SK-N-SH (cell line): ENCODE data around the gene CYSTM1. TPM values are rescaled to one million over a fixed set of nuclear protein-coding genes. Genes with fewer than 3 reads are reported as not detected.

ENCODE experiments used
- CTCF ChIA-PET: fragments of 300-600, 350-600 bp; formaldehyde crosslinking; extraction: SDS; loops from one replicate; lab custom pipeline; 2021; lab: Yijun Ruan, JAX
- POLR2A ChIA-PET: fragments of 350-600 bp; sonication (Branson Sonifier 250); formaldehyde crosslinking; extraction: SDS; loops from one replicate; lab custom pipeline; 2020; ENCODE audit warnings: antibody characterized with exemption, inconsistent platforms; lab: Yijun Ruan, JAX
- DNase-seq: peaks from one replicate; pipeline ENCODE4 v3.0.0; 2012
- H2AFZ ChIP-seq: fragments of 200-600 bp; sonication (generic); 2 replicates; pipeline ENCODE4 v1.8.1; 2016; ENCODE audit warnings: antibody characterized with exemption, mild to moderate bottlenecking, low read depth
- H3F3A ChIP-seq: fragments of 200-600 bp; sonication (generic); replicated peaks from 2 replicates; pipeline ENCODE3; 2016; ENCODE audit warnings: antibody characterized with exemption, mild to moderate bottlenecking; ENCODE audit not compliant: insufficient read depth
- H3K27ac ChIP-seq, 2 experiments: fragments of 200-500 bp in 1 of 2; fragments of 200-600 bp in 1 of 2; sonication (Bioruptor generic) in 1 of 2; sonication (generic), shearing (Covaris generic) in 1 of 2; 2 replicates each; pipeline versions ENCODE4 v1.5.1 to v1.6.1; 2014 to 2016; ENCODE audit warnings: low read depth in 2 of 2, inconsistent platforms in 1 of 2, low read length in 1 of 2, mild to moderate bottlenecking in 1 of 2, mixed read lengths in 1 of 2
- H3K27me3 ChIP-seq: fragments of 200-600 bp; sonication (generic), shearing (Covaris generic); 2 replicates; pipeline ENCODE4 v1.6.1; 2016; ENCODE audit warnings: mixed run types; ENCODE audit not compliant: insufficient read depth
- H3K36me3 ChIP-seq, 2 experiments: fragments of 200-500 bp in 1 of 2; fragments of 200-600 bp in 1 of 2; sonication (Bioruptor generic) in 1 of 2; sonication (generic) in 1 of 2; replicated peaks in 1 of 2; 2 replicates each; pipeline versions ENCODE3 to v1.5.1; 2014 to 2016; ENCODE audit warnings: low read length in 1 of 2, mild to moderate bottlenecking in 1 of 2; ENCODE audit not compliant: insufficient read depth in 2 of 2, control insufficient read depth in 1 of 2
- H3K4me1 ChIP-seq, 2 experiments: fragments of 200-500 bp in 1 of 2; fragments of 200-600 bp in 1 of 2; sonication (Bioruptor generic) in 1 of 2; sonication (generic), shearing (Covaris generic) in 1 of 2; 2 replicates each; pipeline versions ENCODE4 v1.5.1 to v1.6.1; 2014 to 2016; ENCODE audit warnings: low read depth in 1 of 2, low read length in 1 of 2, mixed run types in 1 of 2; ENCODE audit not compliant: insufficient read depth in 2 of 2, control insufficient read depth in 1 of 2
- H3K4me2 ChIP-seq: fragments of 200-600 bp; sonication (generic), shearing (Covaris generic); 2 replicates; pipeline ENCODE4 v1.6.1; 2017; ENCODE audit warnings: mixed run types
- H3K4me3 ChIP-seq, 2 experiments: fragments of 200-500 bp in 1 of 2; fragments of 200-600 bp in 1 of 2; sonication (Bioruptor generic) in 1 of 2; sonication (generic), shearing (Covaris generic) in 1 of 2; 2 replicates each; pipeline versions ENCODE4 v1.5.1 to v1.8.1; 2014 to 2016; ENCODE audit warnings: low read depth in 2 of 2, inconsistent platforms in 1 of 2, low read length in 1 of 2, mild to moderate bottlenecking in 1 of 2, mixed read lengths in 1 of 2, moderate library complexity in 1 of 2
- H3K79me2 ChIP-seq: fragments of 200-600 bp; sonication (generic); 2 replicates; pipeline ENCODE4 v1.8.1; 2017; ENCODE audit warnings: mild to moderate bottlenecking; ENCODE audit not compliant: insufficient read depth
- H3K9ac ChIP-seq: fragments of 200-600 bp; sonication (generic); 2 replicates; pipeline ENCODE4 v1.6.1; 2017; ENCODE audit warnings: mixed run types
- H3K9me2 ChIP-seq: fragments of 200-600 bp; sonication (generic); 2 replicates; pipeline ENCODE4 v1.6.1; 2017; ENCODE audit warnings: mixed run types
- H3K9me3 ChIP-seq: fragments of 200-600 bp; sonication (generic); 2 replicates; pipeline ENCODE4 v1.6.1; 2017; ENCODE audit warnings: mixed run types, mild to moderate bottlenecking, moderate library complexity
- H4K20me1 ChIP-seq: fragments of 200-600 bp; sonication (generic); 2 replicates; pipeline ENCODE4 v1.6.1; 2017; ENCODE audit warnings: mild to moderate bottlenecking, mixed run types; ENCODE audit not compliant: insufficient read depth
- CHD2 ChIP-seq: fragments of 150-350 bp; IDR thresholded peaks from 2 replicates; pipeline ENCODE4 v1.6.1; 2018; ENCODE audit warnings: low read length; ENCODE audit not compliant: partially characterized antibody
- ELF1 ChIP-seq: IDR thresholded peaks from 2 replicates; pipeline ENCODE4 v1.4.0; 2012
- EP300 ChIP-seq, 2 experiments: IDR thresholded peaks; 2 replicates each; pipeline versions ENCODE4 v1.4.0 to v1.6.1; 2012; ENCODE audit warnings: borderline replicate concordance in 1 of 2, low read depth in 1 of 2, low read length in 1 of 2
- FOSL2 ChIP-seq: IDR thresholded peaks from 2 replicates; pipeline ENCODE4 v1.4.0; 2012; ENCODE audit warnings: low read depth, mild to moderate bottlenecking, moderate library complexity, borderline replicate concordance
- FOXJ3 ChIP-seq: sonication (generic); formaldehyde crosslinking; IDR thresholded peaks from 2 replicates; pipeline ENCODE4 v1.5.1; 2020; ENCODE audit warnings: mild to moderate bottlenecking, missing genetic modification reagents
- FOXM1 ChIP-seq: IDR thresholded peaks from 2 replicates; pipeline ENCODE4 v1.4.0; 2012; ENCODE audit warnings: low read depth, mild to moderate bottlenecking
- GABPA ChIP-seq: IDR thresholded peaks from 2 replicates; pipeline ENCODE4 v1.4.0; 2012; ENCODE audit warnings: low read depth, mild to moderate bottlenecking
- IRF3 ChIP-seq: fragments of 150-350 bp; IDR thresholded peaks from 2 replicates; pipeline ENCODE4 v1.6.1; 2016; ENCODE audit warnings: mild to moderate bottlenecking, low read depth, low read length
- NFIC ChIP-seq: IDR thresholded peaks from 2 replicates; pipeline ENCODE4 v1.4.0; 2012; ENCODE audit warnings: borderline replicate concordance
- NRF1 ChIP-seq: IDR thresholded peaks from 2 replicates; pipeline ENCODE4 v1.6.1; 2012; ENCODE audit warnings: low read depth, mild to moderate bottlenecking, low read length
- REST ChIP-seq: IDR thresholded peaks from 2 replicates; pipeline ENCODE4 v1.6.1; 2012; ENCODE audit warnings: mild to moderate bottlenecking, low read depth, low read length, moderate library complexity
- RXRA ChIP-seq: IDR thresholded peaks from 2 replicates; pipeline ENCODE4 v1.4.0; 2012; ENCODE audit warnings: low read depth, mild to moderate bottlenecking, borderline replicate concordance
- TAF1 ChIP-seq: IDR thresholded peaks from 2 replicates; pipeline ENCODE4 v1.6.1; 2012; ENCODE audit warnings: low read depth, mild to moderate bottlenecking, low read length, moderate library complexity, borderline replicate concordance
- TEAD4 ChIP-seq: IDR thresholded peaks from 2 replicates; pipeline ENCODE4 v1.4.0; 2012; ENCODE audit warnings: mild to moderate bottlenecking, borderline replicate concordance; ENCODE audit not compliant: insufficient read depth
- polyA plus RNA-seq, 3 experiments: library from polyadenylated mRNA; depleted of rRNA; stranded (reverse); fragments of >200 nt; gene quantifications; 2 replicates each; pipeline ENCODE4 v1.2.3, GENCODE V29; 2012
- TF ChIP-seq, protein P1 (sequence below): fragments of 150-350 bp; IDR thresholded peaks from 2 replicates; pipeline ENCODE4 v1.6.1; 2017; ENCODE audit warnings: antibody characterized with exemption, low read length, low read depth, borderline replicate concordance

Gene CYSTM1
- polyA plus RNA-seq, 1 of the 3 experiments (the other 2 are of a cell fraction): 27.1 TPM

DNA sequence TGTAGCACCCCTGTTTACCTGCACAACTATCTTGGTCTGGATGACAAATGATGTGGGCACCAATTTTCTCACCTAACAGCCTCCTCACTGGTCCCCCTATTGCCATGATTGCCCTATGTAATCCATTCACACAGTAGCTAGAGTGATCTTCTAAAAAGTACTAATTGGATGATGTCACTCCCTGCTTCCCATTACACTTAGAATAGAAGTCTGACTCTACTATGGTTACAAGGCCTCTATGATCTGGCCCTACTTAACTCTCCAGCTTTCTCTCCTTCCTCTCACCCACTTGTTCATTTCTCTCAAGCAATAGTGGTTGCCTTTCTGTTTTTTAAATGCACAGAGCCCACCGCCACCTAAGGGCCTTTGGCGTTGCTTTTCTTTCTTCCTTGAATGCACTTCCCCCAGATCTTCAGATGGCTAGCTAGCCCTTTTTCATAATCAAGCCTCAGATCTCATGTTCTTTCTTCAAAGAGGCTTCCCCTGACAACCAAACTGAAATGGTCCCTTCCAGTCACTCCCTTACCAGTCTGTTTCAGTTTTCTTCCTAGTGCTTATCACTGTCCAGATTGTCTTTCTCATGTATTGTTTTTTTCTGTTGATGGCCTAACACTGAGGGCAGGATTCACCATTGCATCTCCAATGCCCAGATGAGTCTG lies 40.6 kb upstream of the CYSTM1 start (continued):
- TF ChIP-seq REST (no peak), GABPA (no peak), CHD2 (no peak)

DNA sequence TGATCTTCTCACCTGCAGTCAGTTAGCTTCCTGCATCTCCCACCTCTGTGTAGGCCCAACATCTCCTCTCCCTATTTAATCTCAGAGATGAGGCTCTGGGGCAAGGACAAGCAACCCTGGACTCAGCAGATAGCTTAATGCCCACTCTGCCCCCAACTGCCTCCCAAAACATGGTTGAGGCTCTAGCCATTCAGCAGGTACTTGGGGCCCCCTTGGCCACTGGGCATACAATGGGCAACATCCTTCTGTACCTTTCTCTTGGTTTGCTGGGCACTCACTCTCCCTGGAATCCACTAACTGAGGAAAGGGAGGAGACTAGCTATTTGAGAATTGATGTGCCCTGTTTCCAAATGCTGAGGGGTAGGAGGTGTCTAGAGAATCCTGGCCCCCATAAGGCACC lies 39.9 kb upstream of the CYSTM1 start:
- Histone ChIP-seq H3K9me3 (no peaks in the 10 kb centered on the region), H3K79me2 (peaks cover 7% of the 10 kb centered on the region; the same call in 1 of the 2 replicates), H4K20me1 (no peaks in the 10 kb centered on the region), H3K9me2 (no peaks in the 10 kb centered on the region), H3K27ac (no peak overlapping the region), H3K4me3 (no peak overlapping the region), H3K4me1 (peaks cover 0 to 15% of the 10 kb centered on the region in 2 experiments; a peak in 2 of 4 replicates), H3K36me3 (no peaks in the 10 kb centered on the region), H3K27me3 (no peaks in the 10 kb centered on the region), H3K4me2 (no peak overlapping the region), H2AFZ (no peak overlapping the region), H3K9ac (no peak overlapping the region), H3F3A (peaks cover 8% of the 10 kb centered on the region)
- POLR2A ChIA-PET: no interaction called here
- CTCF ChIA-PET: interaction anchor here (0.8 to 5.7 kb wide), 4 partner anchors 10 to 166 kb away, joined by 3 to 63 read pairs (median 4); no protein-coding TSS in a partner anchor
- TF ChIP-seq FOXJ3 (CRISPR knock-in tag) (no peak), FOSL2 (no peak), TAF1 (no peak), NFIC (no peak), EP300 (IDR thresholded peaks at IDR 0.05; ENCODE audit: borderline replicate concordance in 1 of 2, low read depth in 1 of 2, low read length in 1 of 2) (no peak), ELF1 (no peak), IRF3 (no peak), NRF1 (no peak), RXRA (no peak), FOXM1 (no peak), CHD2 (no peak), REST (no peak), TEAD4 (no peak)
- TF ChIP-seq, protein P1, sequence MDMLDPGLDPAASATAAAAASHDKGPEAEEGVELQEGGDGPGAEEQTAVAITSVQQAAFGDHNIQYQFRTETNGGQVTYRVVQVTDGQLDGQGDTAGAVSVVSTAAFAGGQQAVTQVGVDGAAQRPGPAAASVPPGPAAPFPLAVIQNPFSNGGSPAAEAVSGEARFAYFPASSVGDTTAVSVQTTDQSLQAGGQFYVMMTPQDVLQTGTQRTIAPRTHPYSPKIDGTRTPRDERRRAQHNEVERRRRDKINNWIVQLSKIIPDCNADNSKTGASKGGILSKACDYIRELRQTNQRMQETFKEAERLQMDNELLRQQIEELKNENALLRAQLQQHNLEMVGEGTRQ: no peak
- no peak for DNase-seq
